ENCODE results near the gene DKKL1. TPM values are rescaled to one million over a fixed set of nuclear protein-coding genes. Genes with fewer than 3 reads are reported as not detected.
A peak's percentile ranks its signal among the peaks of the same experiment; 100 is the strongest.

Gene DKKL1
- total RNA-seq, 1 donor, result 0.36 TPM

- TF ChIP-seq CTCF (IDR thresholded peaks at IDR 0.05; ENCODE audit: extremely low read depth, low read depth, low read length), result no peak
- DNase-seq (ENCODE audit: insufficient read length, low spot score, missing footprints), result peak; percentile 85
Observed at GRCh38 chr19:49338691-49339300, 24.9 kb upstream of the DKKL1 start.

GRCh38 chr19:49339301-49340068 is 24.2 kb upstream of the DKKL1 start:
- Histone ChIP-seq H3K4me3 (ENCODE audit: insufficient read depth, low read length) (peak overlapping the region; percentile 57), H3K27ac (ENCODE audit: low read depth, low read length) (no peak overlapping the region), H4K20me1 (ENCODE audit: insufficient read depth, low read length) (no peaks in the 10 kb centered on the region), H2AFZ (ENCODE audit: low read length) (peak overlapping the region; percentile 69), H3K27me3 (ENCODE audit: insufficient read depth, low read length) (no peaks in the 10 kb centered on the region), H3K4me2 (ENCODE audit: insufficient read depth, low read length) (peak overlapping the region; percentile 70), H3K79me2 (ENCODE audit: insufficient read depth, low read length) (no peaks in the 10 kb centered on the region), H3K4me1 (ENCODE audit: insufficient read depth, low read length) (peaks cover 8% of the 10 kb centered on the region), H3K9me3 (ENCODE audit: low read depth, low read length) (no peaks in the 10 kb centered on the region), H3K36me3 (ENCODE audit: insufficient read depth, low read length) (peaks cover 11% of the 10 kb centered on the region)
- TF ChIP-seq CTCF (IDR thresholded peaks at IDR 0.05; ENCODE audit: extremely low read depth, low read depth, low read length), result no peak
- DNase-seq (ENCODE audit: insufficient read length, low spot score, missing footprints), result peak; percentile 98

More at GRCh38 chr19:49338691-49339300, 24.9 kb upstream of the DKKL1 start:
- H3K4me1 ChIP-seq (ENCODE audit: insufficient read depth, low read length), result peaks cover 8% of the 10 kb centered on the region
- H3K4me2 ChIP-seq (ENCODE audit: insufficient read depth, low read length), result peak overlapping the region; percentile 70
- H3K79me2 ChIP-seq (ENCODE audit: insufficient read depth, low read length), result no peaks in the 10 kb centered on the region
- H3K4me3 ChIP-seq (ENCODE audit: insufficient read depth, low read length), result peak overlapping the region; percentile 57
- no peak overlapping the region for H3K27ac ChIP-seq (ENCODE audit: low read depth, low read length)
- H3K36me3 ChIP-seq (ENCODE audit: insufficient read depth, low read length), result peaks cover 11% of the 10 kb centered on the region
- no peak overlapping the region for H2AFZ ChIP-seq (ENCODE audit: low read length)
- H3K9me3 ChIP-seq (ENCODE audit: low read depth, low read length), result no peaks in the 10 kb centered on the region
- H4K20me1 ChIP-seq (ENCODE audit: insufficient read depth, low read length), result no peaks in the 10 kb centered on the region
- H3K27me3 ChIP-seq (ENCODE audit: insufficient read depth, low read length), result no peaks in the 10 kb centered on the region

- Histone ChIP-seq H3K36me3 (ENCODE audit: insufficient read depth, low read length) (peaks cover 14% of the 10 kb centered on the region), H3K4me1 (ENCODE audit: insufficient read depth, low read length) (peaks cover 8% of the 10 kb centered on the region), H2AFZ (ENCODE audit: low read length) (peak overlapping the region; percentile 69), H3K79me2 (ENCODE audit: insufficient read depth, low read length) (no peaks in the 10 kb centered on the region), H3K4me2 (ENCODE audit: insufficient read depth, low read length) (peak overlapping the region; percentile 70), H3K27me3 (ENCODE audit: insufficient read depth, low read length) (no peaks in the 10 kb centered on the region), H4K20me1 (ENCODE audit: insufficient read depth, low read length) (peaks cover 2% of the 10 kb centered on the region), H3K9me3 (ENCODE audit: low read depth, low read length) (no peaks in the 10 kb centered on the region), H3K4me3 (ENCODE audit: insufficient read depth, low read length) (peak overlapping the region; percentile 57), H3K27ac (ENCODE audit: low read depth, low read length) (no peak overlapping the region)
- peak; percentile 90 for DNase-seq (ENCODE audit: insufficient read length, low spot score, missing footprints)
- no peak for TF ChIP-seq CTCF (IDR thresholded peaks at IDR 0.05; ENCODE audit: extremely low read depth, low read depth, low read length)
Observed at GRCh38 chr19:49340069-49340864, 23.4 kb upstream of the DKKL1 start.
